Vagina (tissue), 2 donors: ENCODE data around the gene DDX54. TPM values are rescaled to one million over a fixed set of nuclear protein-coding genes. Genes with fewer than 3 reads are reported as not detected.

Experiments
- DNase-seq, 2 donors: peaks; one replicate each; pipeline ENCODE4 v3.0.0-alpha.2; 2017; ENCODE audit errors: extremely low spot score in 2 of 2
- H3K27ac ChIP-seq: fragments of 200-600 bp; sonication (generic); one replicate; pipeline ENCODE4 v1.5.1; 2019
- H3K27me3 ChIP-seq: fragments of 200-600 bp; sonication (generic); one replicate; pipeline ENCODE4 v1.5.1; 2019
- H3K36me3 ChIP-seq, 2 donors: fragments of 200-600 bp; sonication (generic); one replicate each; pipeline ENCODE4 v1.5.1; 2017 to 2019
- H3K4me1 ChIP-seq: fragments of 200-600 bp; sonication (generic); one replicate; pipeline ENCODE4 v1.5.1; 2019
- H3K4me3 ChIP-seq, 2 donors: fragments of 200-600 bp; sonication (generic); 1 replicate in 1 of 2; 2 replicates in 1 of 2; pipeline ENCODE4 v1.5.1; 2016 to 2019
- H3K9me3 ChIP-seq: fragments of 200-600 bp; sonication (generic); one replicate; pipeline ENCODE4 v1.5.1; 2019
- POLR2A ChIP-seq, 2 donors: fragments of 450-650 bp; IDR thresholded peaks; one replicate each; pipeline ENCODE4 v1.6.1; 2017; ENCODE audit warnings: antibody characterized with exemption in 2 of 2, mild to moderate bottlenecking in 2 of 2, moderate library complexity in 2 of 2
- POLR2AphosphoS5 ChIP-seq, 2 donors: sonication (generic); formaldehyde crosslinking; IDR thresholded peaks; one replicate each; pipeline ENCODE4 v1.9.0; 2017; ENCODE audit warnings: antibody characterized with exemption in 2 of 2, mild to moderate bottlenecking in 2 of 2, low read depth in 1 of 2; ENCODE audit not compliant: insufficient read depth in 1 of 2
- intact Hi-C: fragments of 100-400 bp; cut with DNase I; formaldehyde crosslinking; loops from one replicate; pipeline ENCODE4 v1.15.1; 2023
- total RNA-seq: library from RNA; depleted of rRNA; stranded (reverse); fragments of >200 nt; gene quantifications from one replicate; pipeline ENCODE4 v1.2.3, GENCODE V29; 2016
- TF ChIP-seq, protein P1 (sequence below), 3 experiments: fragments of 450-650 bp in 2 of 3; fragments of 200-600 bp in 1 of 3; sonication (generic) in 1 of 3; IDR thresholded peaks; one replicate each; pipeline ENCODE4 v1.5.1; 2017 to 2019; ENCODE audit warnings: antibody characterized with exemption in 3 of 3, mild to moderate bottlenecking in 2 of 3, moderate library complexity in 2 of 3

DDX54 gene
- total RNA-seq, 1 donor from 2014 or later: 52.5 TPM

DNA sequence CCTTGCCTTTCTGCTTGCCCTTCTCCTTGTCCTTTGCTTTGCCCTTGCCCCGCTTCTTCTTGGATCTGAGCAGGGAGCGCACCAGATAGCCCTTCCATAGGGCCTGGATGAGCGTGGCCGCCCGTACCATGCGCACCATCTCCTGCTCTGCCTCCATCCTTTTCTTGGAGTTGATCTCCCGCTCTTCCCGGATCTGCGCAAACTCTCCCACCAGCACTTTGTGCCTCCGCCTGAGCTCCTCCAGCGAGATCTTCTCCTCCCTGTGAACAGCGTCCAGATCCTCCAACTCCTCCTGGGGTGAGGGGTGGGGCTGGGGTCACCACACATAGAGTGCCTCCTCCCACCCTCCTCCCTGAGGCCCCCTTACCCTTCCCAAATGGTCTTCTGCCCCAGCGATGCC, 10.3 kb upstream of the DDX54 start:
- no peak for TF ChIP-seq POLR2AphosphoS5 (IDR thresholded peaks at IDR 0.05; ENCODE audit: insufficient read depth in 1 of 2, low read depth in 1 of 2)
- TF ChIP-seq POLR2A (IDR thresholded peaks at IDR 0.05): no peak
- TF ChIP-seq, protein P1, sequence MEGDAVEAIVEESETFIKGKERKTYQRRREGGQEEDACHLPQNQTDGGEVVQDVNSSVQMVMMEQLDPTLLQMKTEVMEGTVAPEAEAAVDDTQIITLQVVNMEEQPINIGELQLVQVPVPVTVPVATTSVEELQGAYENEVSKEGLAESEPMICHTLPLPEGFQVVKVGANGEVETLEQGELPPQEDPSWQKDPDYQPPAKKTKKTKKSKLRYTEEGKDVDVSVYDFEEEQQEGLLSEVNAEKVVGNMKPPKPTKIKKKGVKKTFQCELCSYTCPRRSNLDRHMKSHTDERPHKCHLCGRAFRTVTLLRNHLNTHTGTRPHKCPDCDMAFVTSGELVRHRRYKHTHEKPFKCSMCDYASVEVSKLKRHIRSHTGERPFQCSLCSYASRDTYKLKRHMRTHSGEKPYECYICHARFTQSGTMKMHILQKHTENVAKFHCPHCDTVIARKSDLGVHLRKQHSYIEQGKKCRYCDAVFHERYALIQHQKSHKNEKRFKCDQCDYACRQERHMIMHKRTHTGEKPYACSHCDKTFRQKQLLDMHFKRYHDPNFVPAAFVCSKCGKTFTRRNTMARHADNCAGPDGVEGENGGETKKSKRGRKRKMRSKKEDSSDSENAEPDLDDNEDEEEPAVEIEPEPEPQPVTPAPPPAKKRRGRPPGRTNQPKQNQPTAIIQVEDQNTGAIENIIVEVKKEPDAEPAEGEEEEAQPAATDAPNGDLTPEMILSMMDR (IDR thresholded peaks at IDR 0.05): no peak
- Histone ChIP-seq H3K27ac (peak overlapping the region; percentile 61), H3K4me3 (no peak overlapping the region), H3K36me3 (peaks cover 0 to 14% of the 10 kb centered on the region in 2 donors), H3K4me1 (peaks cover 10% of the 10 kb centered on the region), H3K27me3 (no peaks in the 10 kb centered on the region), H3K9me3 (no peaks in the 10 kb centered on the region)
- intact Hi-C loops: loop anchor here (10.0 kb wide), 2 partner anchors 99 to 139 kb away; partner anchors contain the start of gene SLC8B1
- DNase-seq: no peak

DNA sequence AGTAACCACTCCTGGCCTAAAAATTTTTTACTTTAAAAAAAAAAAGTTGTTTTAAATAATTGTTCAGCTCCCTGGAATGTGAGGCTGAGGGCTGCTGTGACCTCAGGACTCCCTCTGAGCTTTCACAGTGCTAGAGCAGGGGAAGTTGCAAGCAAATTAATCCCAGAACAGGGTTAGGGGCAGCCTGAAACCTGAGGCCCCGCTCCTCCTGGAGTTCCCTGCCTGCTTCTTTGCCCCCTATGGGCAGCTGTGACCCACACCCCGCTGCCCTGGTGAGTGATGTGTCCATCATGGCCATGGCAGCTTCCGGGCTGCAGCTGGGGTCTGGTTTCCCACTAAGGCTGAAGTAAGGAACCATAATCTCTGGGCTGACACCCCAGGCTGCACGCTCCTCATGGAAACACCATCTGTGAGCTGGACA, 9.7 kb upstream of the DDX54 start:
- H3K36me3 ChIP-seq: peaks cover 0 to 14% of the 10 kb centered on the region in 2 donors
- intact Hi-C loops: loop anchor here (10.0 kb wide), 2 partner anchors 100 to 140 kb away; partner anchors contain the start of gene SLC8B1
- DNase-seq: no peak
- H3K27ac ChIP-seq: peak overlapping the region; percentile 61
- H3K4me3 ChIP-seq: no peak overlapping the region
- no peaks in the 10 kb centered on the region for H3K27me3 ChIP-seq
- TF ChIP-seq POLR2AphosphoS5 (IDR thresholded peaks at IDR 0.05; ENCODE audit: insufficient read depth in 1 of 2, low read depth in 1 of 2) (no peak), POLR2A (IDR thresholded peaks at IDR 0.05) (no peak)
- TF ChIP-seq, protein P1 (IDR thresholded peaks at IDR 0.05): no peak
- no peaks in the 10 kb centered on the region for H3K9me3 ChIP-seq
- H3K4me1 ChIP-seq: peaks cover 10% of the 10 kb centered on the region

DNA sequence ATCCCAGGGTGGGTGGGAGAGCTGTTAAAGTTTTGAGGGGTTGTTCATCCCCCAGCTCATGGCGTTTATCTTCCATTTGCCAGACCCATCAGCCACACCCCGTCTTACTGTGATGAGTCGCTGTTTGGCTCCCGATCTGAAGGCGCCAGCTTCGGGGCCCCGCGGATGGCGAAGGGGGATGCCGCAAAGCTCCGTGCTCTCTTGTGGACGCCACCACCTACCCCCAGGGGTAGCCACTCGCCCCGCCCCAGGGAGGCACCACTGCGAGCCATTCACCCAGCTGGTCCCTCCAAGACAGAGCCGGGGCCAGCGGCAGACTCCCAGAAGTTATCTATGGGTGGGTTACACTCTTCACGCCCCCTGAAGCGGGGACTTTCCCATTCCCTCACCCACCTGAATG, 5.9 kb upstream of the DDX54 start:
- intact Hi-C loops: loop anchor here (10.0 kb wide), 2 partner anchors 104 to 144 kb away; partner anchors contain the start of gene SLC8B1
- no peak for TF ChIP-seq POLR2AphosphoS5 (IDR thresholded peaks at IDR 0.05; ENCODE audit: insufficient read depth in 1 of 2, low read depth in 1 of 2)
- no peak for TF ChIP-seq POLR2A (IDR thresholded peaks at IDR 0.05)
- TF ChIP-seq, protein P1 (IDR thresholded peaks at IDR 0.05): no peak
- no peak for DNase-seq
- Histone ChIP-seq H3K27me3 (no peaks in the 10 kb centered on the region), H3K27ac (no peak overlapping the region), H3K36me3 (peaks cover 0 to 14% of the 10 kb centered on the region in 2 donors), H3K4me1 (peaks cover 23% of the 10 kb centered on the region), H3K9me3 (no peaks in the 10 kb centered on the region), H3K4me3 (no peak overlapping the region)

DNA sequence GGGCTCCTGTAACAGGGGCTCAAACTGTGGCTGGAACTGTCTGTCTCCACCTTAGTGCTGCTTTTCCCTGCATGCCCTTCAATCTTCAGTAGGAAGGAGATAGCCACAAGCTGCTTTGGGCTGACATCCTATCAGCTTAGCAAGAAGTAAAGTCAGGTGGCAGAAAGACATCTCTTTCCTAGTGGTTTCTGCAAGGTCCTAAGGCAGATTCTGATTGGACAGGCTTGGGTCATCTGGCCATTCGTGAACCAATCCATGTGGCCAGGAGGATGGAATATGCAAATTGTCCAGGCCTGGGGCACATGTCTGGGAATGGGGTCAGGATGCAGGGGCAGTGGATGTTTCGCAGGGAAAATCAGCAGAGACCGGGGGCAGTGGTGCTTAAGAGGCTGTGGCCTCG, 5.5 kb upstream of the DDX54 start:
- Histone ChIP-seq H3K27me3 (no peaks in the 10 kb centered on the region), H3K27ac (no peak overlapping the region), H3K4me1 (peaks cover 25% of the 10 kb centered on the region), H3K9me3 (no peaks in the 10 kb centered on the region), H3K36me3 (peaks cover 0 to 14% of the 10 kb centered on the region in 2 donors), H3K4me3 (no peak overlapping the region)
- intact Hi-C loops: loop anchor here (10.0 kb wide), 2 partner anchors 104 to 144 kb away; partner anchors contain the start of gene SLC8B1
- no peak for DNase-seq
- TF ChIP-seq POLR2AphosphoS5 (IDR thresholded peaks at IDR 0.05; ENCODE audit: insufficient read depth in 1 of 2, low read depth in 1 of 2) (no peak), POLR2A (IDR thresholded peaks at IDR 0.05) (no peak)
- TF ChIP-seq, protein P1 (IDR thresholded peaks at IDR 0.05): no peak

DNA sequence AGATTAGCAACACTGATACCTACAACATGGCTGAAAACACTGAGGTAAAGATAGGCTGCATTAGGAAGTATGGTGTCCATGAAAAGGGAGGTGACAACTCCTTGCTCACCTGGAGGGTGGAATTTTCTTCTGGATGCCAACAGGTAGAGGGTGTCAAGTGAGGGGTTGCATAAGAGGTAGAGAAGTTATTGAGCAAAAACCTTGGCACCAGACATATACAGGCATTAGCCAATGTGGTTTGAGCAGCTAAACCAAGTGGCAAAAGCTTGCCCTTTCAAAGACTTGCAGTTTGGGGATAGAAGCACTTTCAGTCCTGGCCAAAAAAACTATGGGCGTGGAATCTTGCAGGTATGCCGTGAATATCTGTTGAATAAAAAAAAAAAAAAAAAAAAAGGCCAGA, 4.1 kb upstream of the DDX54 start:
- intact Hi-C loops: no loop called here
- H3K27me3 ChIP-seq: no peaks in the 10 kb centered on the region

More for the DNA sequence above, 4.1 kb upstream of the DDX54 start:
- Histone ChIP-seq H3K27ac (no peak overlapping the region), H3K4me1 (peaks cover 17% of the 10 kb centered on the region), H3K9me3 (no peaks in the 10 kb centered on the region), H3K4me3 (no peak overlapping the region), H3K36me3 (peaks cover 0 to 14% of the 10 kb centered on the region in 2 donors)
- no peak for DNase-seq
- TF ChIP-seq POLR2AphosphoS5 (IDR thresholded peaks at IDR 0.05; ENCODE audit: insufficient read depth in 1 of 2, low read depth in 1 of 2): no peak
- TF ChIP-seq, protein P1 (IDR thresholded peaks at IDR 0.05): no peak
- TF ChIP-seq POLR2A (IDR thresholded peaks at IDR 0.05): no peak
